ENCODE measurements around the gene USPL1. TPM values are rescaled to one million over a fixed set of nuclear protein-coding genes. Genes with fewer than 3 reads are reported as not detected.

USPL1 gene
- total RNA-seq, 1 donor, result 11.8 TPM

GRCh38 chr13:30690282-30691188, 72.8 kb downstream of the USPL1 start:
- DNase-seq (ENCODE audit: low read depth in 2 of 3, low spot score in 2 of 3), result peak in 1 of 3 donors; percentile 24

DNA sequence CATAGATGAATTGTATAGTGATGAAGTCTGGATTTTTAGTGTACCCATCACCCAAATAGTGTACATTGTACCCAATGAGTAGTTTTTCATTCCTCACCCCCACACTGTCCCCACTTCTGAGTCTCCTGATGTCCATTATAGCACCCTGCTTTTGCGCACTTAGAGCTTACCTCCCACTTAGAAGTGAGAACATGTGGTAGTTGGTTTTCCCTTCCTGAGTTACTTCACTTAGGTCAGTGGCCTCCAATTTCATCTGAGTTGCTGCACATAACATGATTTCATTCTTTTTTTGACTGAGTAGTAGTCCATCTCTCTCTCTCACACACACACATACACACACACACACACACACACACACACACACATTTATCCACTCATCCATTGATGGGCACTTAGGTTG, 74.4 kb downstream of the USPL1 start:
- no peak for DNase-seq (ENCODE audit: low read depth in 2 of 3, low spot score in 2 of 3)

- peak in 1 of 3 donors; percentile 38 for DNase-seq (ENCODE audit: low read depth in 2 of 3, low spot score in 2 of 3)
These were observed 78.8 kb downstream of the USPL1 start for GRCh38 chr13:30696278-30697176.

DNA sequence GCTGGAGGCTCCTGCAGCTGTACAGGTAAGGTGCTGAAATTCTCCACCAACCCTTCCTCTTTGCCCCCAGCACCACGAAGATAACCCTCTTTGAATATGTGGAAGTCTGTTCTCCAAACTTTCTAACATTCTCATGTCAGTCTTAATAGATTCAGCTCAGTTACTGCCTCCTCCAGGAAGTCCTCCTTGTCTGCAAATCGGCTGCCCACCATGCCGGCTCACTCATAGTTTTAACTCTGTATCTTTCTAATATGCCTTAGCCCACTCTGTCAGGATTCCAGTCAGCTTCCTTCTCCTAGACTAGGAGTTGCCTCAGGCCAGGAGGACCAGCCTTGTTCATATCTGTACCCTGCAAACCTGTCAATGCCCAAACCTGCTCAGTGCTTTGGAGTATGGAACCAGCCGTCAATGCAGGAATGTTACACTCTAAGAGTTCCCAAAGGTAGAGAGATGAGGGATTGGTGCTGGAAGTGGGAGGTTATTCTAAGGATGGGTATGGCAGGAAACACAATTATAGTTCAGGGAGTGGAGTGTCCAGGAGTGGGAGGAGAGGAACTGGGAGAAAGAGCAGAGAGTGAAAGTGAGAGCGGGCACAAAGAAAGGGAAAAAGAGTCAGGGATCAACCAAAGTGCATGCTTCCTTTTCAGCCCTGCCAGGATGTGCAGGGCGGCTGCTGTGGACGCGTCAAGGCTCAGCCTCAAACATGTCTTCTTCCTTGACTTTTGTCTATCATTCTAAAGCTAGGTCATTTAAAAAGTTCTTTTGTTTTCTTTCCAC, 79.6 kb downstream of the USPL1 start:
- no peak for DNase-seq (ENCODE audit: low read depth in 2 of 3, low spot score in 2 of 3)

DNA sequence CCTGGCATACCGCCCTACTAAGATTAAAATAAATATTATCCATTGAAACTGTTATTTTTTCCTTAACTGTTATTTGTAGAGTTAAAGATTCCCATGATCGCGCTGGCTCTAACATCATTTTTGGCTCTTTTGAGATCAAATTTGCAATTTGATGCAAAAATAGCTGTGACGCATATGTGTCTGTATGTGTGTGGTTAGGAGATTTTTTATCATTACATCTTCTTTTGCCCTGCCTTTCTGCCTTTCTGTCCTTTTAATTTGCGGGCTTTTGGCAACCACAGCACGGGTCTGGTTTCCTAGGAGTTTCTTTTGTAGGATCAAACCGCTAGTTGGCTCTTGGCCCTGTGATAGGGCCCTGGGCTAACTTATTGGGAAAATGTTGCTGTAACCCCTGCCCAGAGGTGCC, 80.3 kb downstream of the USPL1 start:
- DNase-seq (ENCODE audit: low read depth in 2 of 3, low spot score in 2 of 3), result no peak

DNA sequence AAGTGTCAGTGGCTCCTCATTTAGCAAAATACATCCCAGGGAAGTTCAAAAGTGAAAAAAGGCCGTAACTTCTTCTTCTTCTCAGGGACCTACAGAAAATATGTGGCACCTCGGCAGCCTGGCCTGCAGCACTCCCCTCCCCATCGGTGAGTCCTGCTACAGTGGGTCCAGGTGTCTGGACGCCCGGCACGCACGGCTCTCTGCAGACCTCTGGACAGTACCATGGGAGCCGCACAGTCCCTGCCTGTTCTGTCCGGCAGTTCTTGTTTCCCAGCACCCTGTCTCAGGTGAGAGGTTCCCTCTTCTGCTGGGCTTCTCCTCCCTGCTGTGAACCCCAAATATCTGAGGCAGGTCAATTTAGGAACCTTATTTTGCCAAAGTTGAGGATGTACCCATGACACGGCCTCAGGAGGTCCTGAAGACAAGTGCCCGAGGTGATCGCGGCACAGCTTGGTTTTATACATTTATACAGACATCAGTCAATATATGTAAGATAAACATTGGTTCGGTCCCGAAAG, 80.8 kb downstream of the USPL1 start:
- no peak for DNase-seq (ENCODE audit: low read depth in 2 of 3, low spot score in 2 of 3)

GRCh38 chr13:30700364-30700763, 82.6 kb downstream of the USPL1 start:
- no peak for DNase-seq (ENCODE audit: low read depth in 2 of 3, low spot score in 2 of 3)

DNA sequence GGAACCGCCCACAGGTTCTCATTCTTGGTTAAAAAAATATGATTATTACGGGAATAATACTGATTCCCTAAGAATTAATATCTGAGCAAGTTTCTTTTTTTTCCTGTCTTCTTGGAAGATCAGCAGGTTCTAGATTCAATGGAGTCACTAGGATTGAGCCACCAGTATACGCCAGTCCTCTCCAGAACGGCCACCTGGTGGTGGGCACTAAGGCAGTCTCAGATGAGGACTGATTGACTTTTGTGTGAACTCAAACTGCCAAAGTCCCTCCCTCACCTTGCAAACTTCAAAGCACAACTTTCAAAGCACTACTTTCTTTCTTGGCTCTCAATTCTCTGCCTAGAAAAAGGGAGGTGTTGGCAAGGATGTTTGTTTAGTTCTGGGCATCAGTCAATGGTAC, 84.3 kb downstream of the USPL1 start:
- DNase-seq (ENCODE audit: low read depth in 2 of 3, low spot score in 2 of 3), result no peak

GRCh38 chr13:30704596-30704995, 86.9 kb downstream of the USPL1 start:
- no peak for DNase-seq (ENCODE audit: low read depth in 2 of 3, low spot score in 2 of 3)

DNA sequence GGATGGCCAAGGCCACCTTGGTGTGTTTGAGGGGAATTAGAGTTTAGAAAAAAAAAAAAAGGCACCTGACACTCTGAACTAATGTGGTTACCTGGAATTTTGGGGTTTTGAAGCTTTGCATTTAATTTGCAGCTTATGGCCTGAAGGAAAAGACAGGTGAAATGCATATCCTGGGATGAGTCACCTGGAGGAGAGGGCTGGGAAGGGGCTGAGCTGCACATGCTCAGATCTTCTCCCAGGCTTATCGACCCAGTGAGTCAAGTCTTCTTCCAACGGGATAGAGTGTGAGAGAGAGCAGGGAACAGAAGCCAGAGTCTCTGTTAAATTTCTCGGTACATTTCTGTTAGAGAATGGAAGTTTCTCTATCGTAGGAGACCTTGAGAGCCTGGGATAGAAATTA, 88.0 kb downstream of the USPL1 start:
- DNase-seq (ENCODE audit: low read depth in 2 of 3, low spot score in 2 of 3), result no peak

- DNase-seq (ENCODE audit: low read depth in 2 of 3, low spot score in 2 of 3), result no peak
These were observed 90.8 kb downstream of the USPL1 start for GRCh38 chr13:30708541-30708940.

Small RNA genes lying within 50 kb of the gene (small RNA-seq; reads per million reads assigned to genes)
- not detected for gene RF00017

Other genes starting within 250 kb of the USPL1 start
- gene UBE2L5, start 195.4 kb upstream of the USPL1 start, total RNA-seq, result 0.27 TPM
- 86.2 TPM for gene HMGB1, start 152.0 kb upstream of the USPL1 start, total RNA-seq
- gene ALOX5AP, start 117.6 kb downstream of the USPL1 start, total RNA-seq, result 6.5 TPM

Measured in hematopoietic multipotent progenitor cell (in vitro differentiated cells).